NOMO-1 treated with DMSO at 0.1 percent for 48 hours (cell line): ENCODE results near the gene KIF2A.
"Not testable (repeated sequence)": the region's sequence is repeated elsewhere in the genome, so short reads cannot be mapped to it uniquely, and the experiment has no call there.

Source experiments
- DNase-seq: peaks from one replicate; lab custom pipeline; 2025; ENCODE audit not compliant: unreplicated experiment; lab: John Stamatoyannopoulos, UW

The KIF2A gene

DNA sequence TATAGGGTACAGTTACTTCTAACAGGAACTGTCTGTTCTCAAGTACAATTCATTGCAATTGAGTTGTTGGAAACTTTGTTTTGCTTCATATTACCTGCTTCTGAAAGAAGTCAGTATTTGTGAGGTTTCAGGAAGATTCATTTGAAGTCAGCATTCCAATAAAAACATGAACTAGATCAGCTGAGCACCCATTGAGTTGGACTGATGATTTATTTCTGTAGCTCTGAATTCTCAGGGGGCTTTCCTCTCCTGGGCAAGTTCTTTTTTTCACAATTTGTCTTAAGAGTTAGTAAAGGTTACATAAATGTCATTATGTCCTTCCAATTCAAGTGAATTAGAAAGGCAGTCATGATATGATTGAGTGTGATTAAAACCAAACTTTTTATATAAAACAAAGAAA, 16.2 kb upstream of the KIF2A start:
- no peak for DNase-seq

DNA sequence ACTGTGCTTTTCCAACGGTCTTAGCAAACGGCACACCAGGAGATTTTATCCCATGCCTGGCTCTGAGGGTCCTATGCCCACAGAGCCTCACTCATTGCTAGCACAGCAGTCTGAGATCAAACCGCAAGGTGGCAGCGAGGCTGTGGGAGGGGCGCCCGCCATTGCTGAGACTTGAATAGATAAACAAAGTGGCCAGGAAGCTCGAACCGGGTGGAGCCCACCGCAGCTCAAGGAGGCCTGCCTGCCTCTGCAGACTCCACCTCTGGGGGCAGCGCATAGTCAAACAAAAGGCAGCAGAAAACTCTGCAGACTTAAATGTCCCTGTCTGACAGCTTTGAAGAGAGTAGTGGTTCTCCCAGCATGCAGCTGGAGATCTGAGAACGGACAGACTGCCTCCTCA, 14.2 kb upstream of the KIF2A start:
- DNase-seq, result not testable (repeated sequence)

DNA sequence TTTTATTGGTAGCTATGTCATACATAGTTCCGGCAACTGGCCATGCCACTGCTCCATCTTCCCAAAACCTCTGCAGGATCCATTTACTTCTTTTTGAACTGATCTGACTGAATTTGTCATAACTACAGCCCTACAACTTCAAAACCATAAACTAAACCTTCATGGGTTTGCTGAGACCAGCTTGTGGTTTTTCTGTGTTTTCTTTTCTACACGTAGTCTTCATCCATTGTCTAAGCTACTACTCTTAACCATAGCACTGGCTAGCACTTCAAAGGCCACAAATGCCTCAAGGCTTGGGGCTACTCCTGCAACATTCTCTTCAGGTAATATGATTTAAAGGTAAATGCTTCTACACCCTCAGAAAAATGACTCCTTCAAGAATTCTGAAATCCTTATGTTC, 9.0 kb upstream of the KIF2A start:
- no peak for DNase-seq

DNA sequence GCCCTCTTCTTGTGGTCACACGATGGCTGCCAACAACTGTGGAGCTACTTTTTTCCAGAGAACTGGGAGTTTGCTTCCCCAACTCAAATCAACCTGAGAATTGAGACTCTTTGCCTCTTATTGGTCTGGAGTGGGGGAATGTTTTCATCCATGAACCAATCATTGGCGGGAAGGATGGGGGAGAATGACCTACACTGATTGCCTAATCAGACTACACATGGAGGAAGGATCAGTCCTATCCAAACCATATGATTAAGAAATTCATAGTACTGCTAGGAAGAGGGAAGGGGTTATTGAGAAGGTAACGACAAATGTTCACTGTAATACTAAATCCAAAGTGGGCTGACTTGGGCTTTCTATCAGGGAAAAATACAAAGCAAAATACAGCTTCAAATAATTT, 7.9 kb upstream of the KIF2A start:
- DNase-seq, result no peak

DNA sequence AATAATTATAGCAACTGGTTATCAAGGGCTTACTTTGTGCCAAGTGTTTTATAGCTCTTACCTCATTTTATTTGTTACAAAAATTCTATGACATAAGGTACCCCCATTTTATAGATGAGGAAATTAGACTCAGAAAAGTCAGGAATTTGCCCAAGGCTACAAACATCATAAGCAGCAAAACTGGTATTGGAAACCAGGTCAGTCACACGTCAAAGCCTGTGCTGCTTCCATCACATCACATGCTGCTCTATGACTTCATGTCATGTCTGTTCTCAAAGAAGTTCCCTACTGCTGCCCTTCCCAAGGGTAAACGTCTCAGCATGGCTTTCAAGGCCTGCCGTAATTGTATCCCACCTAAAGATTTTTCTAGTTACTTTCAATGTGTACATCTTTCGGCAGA, 6.9 kb upstream of the KIF2A start:
- DNase-seq, result no peak

DNA sequence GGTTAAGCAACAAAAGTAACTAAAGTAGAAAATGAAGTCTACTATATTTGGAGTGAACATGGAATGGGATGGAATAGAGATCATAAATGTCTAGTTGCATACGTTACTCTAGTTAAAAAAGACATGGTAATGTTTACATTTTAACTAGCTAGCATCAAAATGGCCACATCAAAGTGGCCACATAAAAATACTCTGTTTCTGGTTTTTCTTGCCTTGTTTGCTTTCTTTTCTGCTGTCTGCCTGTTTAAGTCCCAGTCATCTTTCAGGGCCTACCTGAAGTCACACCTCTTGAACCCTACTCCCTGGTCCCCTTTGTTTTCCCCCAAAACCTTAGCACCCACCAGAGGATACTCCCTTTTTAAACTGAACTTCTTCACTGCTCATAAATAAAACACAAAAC, 6.4 kb upstream of the KIF2A start:
- DNase-seq, result no peak

DNA sequence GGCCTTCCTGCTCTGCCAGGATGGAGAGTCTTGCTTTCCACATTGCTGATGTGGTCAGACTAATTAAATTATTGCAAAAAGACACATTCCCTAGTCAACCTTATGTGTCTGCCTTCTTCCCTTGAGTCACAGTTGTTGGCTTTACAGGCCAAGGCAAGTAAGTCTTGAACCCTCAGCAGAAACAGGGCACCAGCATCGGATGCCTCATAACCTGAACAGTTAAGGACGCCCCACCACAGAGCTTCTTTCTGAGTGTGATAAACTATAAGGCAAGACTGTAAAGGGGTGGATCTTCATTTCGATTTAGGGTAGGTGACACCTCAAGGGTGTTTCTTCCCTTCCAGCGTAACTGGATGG, 670 bp upstream of the KIF2A start:
- DNase-seq, result peak; percentile 12

DNA sequence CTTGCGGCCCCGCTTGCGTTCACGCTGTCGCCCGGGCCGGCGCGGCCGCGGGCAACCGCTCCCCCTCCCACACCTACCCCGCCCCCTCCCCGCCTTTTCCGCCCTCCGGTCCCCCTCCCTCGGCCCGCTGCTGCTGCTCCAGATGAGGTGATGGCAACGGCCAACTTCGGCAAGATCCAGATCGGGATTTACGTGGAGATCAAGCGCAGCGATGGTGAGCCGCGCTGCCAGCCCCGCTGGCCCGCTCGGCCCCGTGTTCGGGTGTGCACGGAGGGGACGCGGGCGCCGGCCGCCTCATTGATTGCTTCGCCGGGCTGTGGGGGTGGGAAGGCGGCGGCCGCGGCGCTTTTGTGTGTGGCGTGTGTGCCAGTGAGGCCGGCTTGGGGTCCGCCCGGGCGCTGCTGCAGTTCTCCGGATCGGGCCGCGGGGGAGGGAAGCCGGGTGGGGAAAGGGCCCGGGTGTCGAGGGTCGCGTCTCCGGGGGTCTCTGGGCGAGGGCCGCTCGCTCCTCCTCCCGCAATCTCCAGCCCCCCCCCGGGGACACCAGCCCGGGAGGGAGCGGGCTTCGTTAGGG, 403 bp downstream of the KIF2A start:
- no peak for DNase-seq

DNA sequence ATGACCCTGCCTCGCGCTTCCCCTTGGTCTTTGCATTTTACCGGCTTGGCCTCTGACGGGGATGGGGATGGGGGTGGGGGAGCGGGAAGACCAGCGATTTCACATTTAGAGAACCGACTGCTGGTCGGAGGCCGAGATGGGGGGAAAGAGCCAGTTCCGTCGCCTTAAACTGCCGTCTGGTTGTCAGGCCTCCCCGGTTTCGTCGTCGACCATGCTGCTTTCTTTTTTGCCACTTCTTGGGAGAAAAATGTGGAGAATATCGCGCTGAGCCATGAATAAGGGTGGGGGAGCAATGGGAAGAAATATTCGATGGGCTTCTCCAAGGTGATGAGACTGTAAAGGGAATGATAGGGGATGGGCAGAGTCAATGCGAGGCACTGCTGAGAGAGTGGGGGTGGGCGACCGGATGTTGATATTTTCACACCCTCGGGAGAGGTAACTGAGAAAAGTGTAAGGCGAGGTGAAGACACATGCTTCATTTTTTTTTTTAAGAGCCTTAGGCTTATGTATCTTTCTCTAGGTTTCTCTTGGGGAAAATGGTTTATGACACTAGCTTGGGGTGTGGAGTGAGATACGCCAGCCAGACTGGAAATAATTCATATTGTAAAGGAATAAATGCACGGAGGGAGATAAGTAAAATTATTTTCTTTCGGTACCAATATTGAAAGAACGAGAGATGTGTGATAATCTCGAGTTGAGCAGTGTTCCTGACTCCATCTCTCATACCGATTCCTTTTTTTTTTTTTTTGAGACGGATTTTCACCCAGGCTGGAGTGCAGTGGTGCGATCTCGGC, 1.1 kb downstream of the KIF2A start:
- DNase-seq, result peak; percentile 48

DNA sequence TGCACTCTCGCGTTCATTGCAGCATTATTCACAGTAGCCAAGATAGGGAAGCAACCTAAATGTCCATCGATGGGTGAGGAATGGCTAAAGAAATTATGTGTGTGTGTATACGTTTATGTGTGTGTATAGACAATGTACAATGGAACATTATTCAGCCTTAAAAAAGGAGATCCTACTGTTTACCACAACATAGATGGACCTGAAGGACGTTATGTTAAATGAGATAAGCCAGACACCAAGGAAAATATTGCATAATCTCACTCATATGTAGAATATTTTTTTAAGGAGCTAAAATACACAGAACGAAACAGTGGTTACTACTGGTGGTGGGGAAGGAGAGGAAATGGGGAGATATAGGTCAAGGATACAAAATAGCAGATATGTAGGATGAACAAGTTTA, 2.4 kb downstream of the KIF2A start:
- no peak for DNase-seq

DNA sequence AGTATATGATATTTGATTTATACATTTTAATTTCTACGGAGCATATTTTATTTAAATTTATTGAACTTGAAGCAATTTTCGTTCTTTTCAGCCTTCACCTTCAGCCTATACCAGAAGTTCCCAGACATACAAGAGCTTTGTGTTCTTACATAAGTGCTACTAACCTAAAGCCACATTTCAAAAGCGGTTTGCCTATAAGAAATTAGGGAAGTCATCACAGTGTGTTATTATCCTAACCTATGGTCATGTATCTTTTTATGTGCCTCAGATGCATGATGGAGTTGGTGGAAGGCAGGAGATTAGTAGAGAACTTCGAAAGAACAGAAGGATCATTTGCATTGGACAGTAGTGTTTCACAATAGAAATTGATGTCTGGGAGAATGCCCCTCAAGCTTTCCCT, 3.1 kb downstream of the KIF2A start:
- DNase-seq, result peak; percentile 66

DNA sequence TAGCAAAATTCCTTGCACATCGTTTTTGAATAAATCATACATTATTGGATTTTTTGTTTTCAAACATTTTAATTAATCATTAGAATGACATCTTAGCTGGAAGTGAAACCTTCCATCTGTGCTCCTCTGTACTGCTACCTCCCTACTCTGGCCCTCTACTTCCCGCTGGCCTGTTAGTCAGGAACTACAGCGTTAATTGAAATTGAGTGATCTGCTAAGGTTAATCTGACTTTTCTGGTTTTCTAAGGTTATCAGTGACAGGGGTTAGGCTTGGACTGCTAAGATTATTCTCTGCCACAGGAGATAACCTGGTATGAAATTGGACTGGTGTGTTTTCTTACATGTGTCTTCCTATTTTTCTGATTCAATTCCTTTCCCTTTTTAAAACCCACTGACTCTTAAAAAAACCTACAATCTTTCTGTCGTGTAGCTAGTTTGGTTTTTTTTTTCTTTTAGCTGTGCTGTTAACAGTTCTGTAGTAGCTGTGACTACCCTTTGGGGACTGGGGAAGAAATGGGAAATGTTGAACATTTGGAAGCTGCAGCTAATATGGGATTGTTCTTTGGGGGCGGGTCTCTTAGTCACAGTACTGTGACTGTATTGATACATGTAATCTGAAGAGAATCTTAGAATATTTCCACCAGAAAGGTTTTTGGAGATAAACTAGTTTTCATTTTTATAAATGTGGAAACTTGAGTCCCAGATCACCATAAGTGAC, 4.6 kb downstream of the KIF2A start:
- DNase-seq, result peak; percentile 19

DNA sequence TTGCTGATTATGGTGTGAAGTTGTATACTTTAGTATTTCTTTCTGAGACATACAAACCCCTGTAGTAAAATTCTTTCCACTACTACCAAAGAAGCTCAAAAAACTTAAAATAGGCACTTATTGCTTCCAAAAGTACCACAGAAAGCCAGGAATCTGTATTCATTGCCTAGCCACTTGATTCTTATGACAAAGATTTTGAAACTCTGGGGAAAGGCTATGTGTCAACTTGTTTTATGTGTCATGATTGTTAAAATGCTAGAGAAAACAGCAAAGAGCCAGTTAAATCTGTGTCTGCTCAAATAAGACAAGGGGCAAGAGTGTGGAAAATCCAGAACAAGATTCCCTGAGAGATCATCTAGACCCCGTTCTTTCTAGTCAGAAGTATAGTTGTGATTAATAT, 6.0 kb downstream of the KIF2A start:
- DNase-seq, result no peak

DNA sequence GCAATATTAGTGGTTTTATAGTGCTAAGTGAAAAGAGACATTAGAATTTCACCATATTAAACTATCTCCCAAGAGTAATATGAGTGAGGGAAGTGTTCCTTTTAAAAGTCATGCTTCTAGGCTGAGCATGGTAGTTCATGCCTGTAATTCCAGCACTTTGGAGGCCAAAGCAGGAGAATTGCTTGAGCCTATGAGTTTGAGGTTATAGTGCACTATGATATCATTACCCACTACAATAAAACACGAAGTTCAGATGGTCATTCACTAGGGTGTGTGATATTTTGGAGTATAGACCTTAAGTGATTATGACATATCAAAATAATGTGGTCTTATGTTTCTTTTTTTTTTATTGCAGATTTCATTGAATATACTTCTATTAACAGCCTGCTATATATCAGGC, 6.7 kb downstream of the KIF2A start:
- DNase-seq, result no peak

DNA sequence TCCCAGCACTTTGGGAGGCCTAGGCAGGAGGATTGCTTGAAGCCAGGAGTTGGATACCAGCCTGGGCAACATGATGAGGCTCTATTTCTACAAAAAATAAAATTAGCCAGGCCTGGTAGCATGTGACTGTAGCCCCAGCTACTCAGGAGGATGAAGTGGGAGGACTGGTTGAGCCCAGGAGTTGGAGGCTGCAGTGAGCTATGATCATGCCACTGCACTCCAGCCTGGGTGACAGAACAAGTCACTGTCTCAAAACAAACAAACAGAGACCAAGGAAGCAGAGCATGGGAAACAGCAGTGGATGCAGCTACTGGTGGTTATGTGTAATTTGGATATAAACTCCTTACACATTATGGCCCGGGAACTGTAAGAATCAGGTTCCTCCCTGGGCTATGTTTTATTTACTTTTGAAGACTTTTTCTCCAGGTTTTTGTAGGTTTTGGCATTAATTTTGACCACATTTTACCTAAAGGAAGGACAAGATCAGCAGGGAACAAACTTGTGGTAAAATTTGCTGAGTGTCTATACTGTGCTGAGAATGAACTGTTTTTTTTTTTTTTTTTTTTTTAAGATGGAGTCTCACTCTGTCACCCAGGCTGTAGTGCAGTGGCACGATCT, 8.3 kb downstream of the KIF2A start:
- DNase-seq, result no peak

DNA sequence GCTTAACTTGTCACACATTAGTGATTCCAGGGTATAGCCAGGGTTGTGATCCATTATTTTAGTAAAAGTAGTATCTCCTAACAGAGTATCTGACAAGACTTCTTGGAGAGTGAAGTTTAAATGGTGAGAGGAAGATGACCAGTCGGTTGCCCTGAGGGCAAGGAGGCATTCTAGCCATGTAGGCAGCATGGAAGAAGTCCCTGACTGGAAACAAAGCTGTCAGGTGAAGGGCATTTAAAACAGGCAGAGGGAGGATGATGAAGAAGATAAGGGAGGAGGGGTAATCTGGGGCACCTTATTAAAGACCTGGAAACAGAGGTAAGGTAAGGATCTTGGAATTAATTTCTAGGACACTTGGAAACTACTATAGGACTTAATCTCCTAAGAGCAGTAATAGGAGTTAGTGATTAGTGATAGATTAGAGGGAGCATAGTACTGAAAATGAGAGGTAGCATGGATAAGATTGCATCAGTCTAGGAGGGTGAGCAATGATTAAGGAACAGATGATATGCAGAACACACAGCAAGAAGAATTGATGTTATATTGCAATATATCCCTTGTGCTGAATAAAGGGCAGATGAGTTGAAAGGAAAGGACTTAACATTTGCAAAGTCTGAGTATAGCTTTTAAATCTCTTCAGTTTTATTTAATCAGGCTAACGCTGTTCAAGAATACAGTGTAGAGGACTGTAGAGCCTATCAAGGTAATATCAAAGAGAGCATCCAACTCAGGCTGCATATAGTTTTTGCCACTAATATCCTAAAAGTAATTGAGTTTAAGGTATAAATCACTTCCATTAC, 9.6 kb downstream of the KIF2A start:
- DNase-seq, result no peak

DNA sequence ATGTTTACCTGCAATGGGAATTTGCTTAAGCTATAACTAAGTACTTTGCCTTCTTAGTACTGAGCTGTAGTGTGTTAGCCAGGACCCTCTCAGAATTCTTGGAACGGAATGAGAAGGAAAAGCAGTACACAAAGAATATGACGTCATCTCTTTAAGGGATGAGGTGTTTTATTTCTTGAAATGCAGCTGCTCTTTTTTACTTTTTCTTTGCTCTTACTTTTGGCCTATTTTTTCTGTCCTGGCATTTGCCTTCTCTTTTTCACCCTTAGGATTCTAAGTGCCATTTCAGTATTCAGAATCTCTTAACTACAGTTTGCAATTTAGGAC, 10.1 kb downstream of the KIF2A start:
- no peak for DNase-seq

DNA sequence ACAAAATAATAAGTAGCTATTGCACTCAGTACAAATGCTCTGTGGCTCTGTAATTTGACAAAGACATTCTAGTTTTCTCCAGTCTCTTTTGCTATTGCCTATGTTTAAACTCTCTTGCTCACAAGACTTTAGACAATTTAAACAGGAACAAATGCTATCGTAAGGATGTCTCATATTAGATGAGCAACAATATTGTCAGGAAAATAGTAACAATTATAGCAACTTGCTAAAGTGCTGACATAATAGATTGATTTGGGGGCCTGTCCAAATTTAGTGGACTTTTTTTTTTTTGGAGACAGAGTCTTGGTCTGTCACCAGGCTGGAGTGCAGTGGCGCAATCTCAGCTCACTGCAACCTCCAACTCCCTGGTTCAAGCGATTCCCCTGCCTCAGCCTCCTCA, 11.8 kb downstream of the KIF2A start:
- DNase-seq, result peak; percentile 13

DNA sequence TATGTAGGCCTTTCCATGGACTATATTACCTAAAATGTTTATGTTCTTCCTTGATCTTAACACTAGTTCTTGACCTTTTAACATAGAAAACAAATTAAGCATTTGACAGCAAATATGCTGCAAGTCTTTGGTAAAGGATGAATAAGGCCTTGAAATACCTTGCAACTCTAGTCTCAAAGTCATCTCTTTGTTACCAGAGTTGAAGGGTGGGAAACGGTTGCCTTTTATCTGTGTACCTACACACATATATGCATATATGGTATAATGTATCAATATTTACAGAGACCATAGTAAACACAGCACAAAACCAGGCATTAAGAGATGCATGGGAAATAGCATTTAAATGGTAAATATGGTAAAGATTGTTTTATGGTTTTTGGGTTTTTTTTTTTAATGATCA, 16.5 kb downstream of the KIF2A start:
- no peak for DNase-seq

DNA sequence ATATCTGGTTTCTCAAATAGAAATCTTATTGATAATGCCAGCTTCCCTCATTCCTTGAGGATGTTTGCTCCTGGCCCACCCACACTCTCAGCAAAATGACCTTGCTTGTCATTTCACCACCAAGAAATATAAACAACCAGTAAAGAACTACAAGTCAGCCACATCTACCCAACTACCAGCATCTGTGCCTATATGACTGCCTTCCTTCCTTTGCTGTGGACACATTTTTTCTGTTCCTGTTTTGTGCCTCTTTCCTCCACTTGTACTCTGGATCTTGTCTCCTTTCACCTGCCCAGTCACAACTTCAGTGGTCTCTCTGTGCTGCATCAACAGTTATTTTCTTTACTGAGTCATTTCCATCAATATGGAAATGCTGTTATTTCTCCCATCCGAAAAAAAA, 20.3 kb downstream of the KIF2A start:
- no peak for DNase-seq

DNA sequence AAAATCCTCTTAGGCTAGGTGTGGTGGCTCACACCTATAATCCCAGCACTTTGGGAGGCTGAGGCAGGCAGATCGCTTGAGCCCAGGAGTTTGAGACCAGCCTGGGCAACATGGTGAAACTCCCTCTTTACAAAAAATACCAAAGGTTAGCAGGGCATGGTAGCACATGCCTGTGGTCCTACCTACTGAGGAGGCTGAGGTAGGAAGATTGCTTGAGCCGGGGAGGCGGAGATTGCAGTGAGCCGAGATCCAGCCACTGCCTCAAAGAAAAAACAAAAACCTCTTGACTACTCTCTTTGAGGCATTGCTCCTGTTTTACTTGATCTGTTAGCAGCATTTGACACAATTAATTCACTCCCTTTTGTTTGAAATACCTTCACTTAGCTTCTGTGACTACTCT, 20.7 kb downstream of the KIF2A start:
- DNase-seq, result no peak
